Osteocyte (in vitro differentiated cells): Measurements from ENCODE around the gene LRIF1. TPM values are rescaled to one million over a fixed set of nuclear protein-coding genes. Genes with fewer than 3 reads are reported as not detected.

Source experiments
- DNase-seq: peaks from one replicate; pipeline ENCODE4 v3.0.0; 2021; ENCODE audit warnings: mixed read lengths; ENCODE audit not compliant: unreplicated experiment; ENCODE audit errors: extremely low spot score
- H3K27ac Mint-ChIP-seq: one replicate; pipeline ENCODE4 v1.8.0; 2021; ENCODE audit warnings: mild to moderate bottlenecking, mixed read lengths; ENCODE audit not compliant: unreplicated experiment
- H3K27me3 Mint-ChIP-seq: one replicate; pipeline ENCODE4 v1.8.0; 2021; ENCODE audit warnings: mixed read lengths; ENCODE audit not compliant: unreplicated experiment
- H3K36me3 Mint-ChIP-seq: one replicate; pipeline ENCODE4 v1.8.0; 2021; ENCODE audit warnings: mixed read lengths; ENCODE audit not compliant: unreplicated experiment
- H3K4me1 Mint-ChIP-seq: one replicate; pipeline ENCODE4 v1.8.0; 2021; ENCODE audit warnings: mixed read lengths; ENCODE audit not compliant: unreplicated experiment
- H3K4me3 Mint-ChIP-seq: one replicate; pipeline ENCODE4 v1.8.0; 2021; ENCODE audit warnings: mild to moderate bottlenecking, moderate library complexity, mixed read lengths; ENCODE audit not compliant: unreplicated experiment
- H3K9me3 Mint-ChIP-seq: one replicate; pipeline ENCODE4 v1.8.0; 2021; ENCODE audit warnings: mixed read lengths; ENCODE audit not compliant: unreplicated experiment
- total RNA-seq: library from RNA; stranded (reverse); gene quantifications from 2 replicates; pipeline ENCODE4 v1.2.1, GENCODE V29; 2021
- TF ChIP-seq, protein P1 (sequence below): fragments of 200-600 bp; sonication (generic); IDR thresholded peaks from 2 replicates; pipeline ENCODE4 v1.5.0; 2021; ENCODE audit warnings: antibody characterized with exemption, mild to moderate bottlenecking, moderate library complexity

Gene LRIF1
- total RNA-seq, 1 donor from 2014 or later, result 9.4 TPM

DNA sequence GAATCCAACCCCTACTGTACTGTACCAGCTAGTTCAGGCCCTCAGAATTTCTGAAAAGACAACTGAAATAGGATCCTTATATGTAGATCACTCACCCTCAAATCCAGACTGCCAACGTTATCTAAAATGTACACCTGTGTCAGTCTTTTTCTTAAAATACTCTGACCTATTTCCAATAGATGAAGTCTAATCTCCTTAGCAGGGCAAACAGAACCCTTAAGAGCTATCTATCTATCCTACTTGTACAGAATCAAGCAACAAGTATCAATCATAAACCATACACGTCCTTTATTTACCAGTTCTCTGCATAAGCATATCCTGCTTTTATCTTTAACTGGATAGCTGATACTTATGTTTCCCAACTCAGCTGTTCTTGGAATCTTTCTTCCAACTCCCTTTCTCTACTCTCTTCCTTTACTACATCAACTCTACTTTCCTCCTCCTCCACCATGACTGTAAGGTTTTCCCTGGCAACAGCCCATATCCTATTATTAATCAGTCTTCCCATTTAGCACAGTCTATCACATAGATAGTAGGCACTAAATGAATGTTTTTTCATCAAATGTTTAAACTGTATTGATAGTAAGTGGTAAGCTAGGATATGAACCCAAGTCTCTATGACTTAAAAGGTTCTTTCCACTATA lies 2.8 kb downstream of the LRIF1 start:
- TF ChIP-seq, protein P1, sequence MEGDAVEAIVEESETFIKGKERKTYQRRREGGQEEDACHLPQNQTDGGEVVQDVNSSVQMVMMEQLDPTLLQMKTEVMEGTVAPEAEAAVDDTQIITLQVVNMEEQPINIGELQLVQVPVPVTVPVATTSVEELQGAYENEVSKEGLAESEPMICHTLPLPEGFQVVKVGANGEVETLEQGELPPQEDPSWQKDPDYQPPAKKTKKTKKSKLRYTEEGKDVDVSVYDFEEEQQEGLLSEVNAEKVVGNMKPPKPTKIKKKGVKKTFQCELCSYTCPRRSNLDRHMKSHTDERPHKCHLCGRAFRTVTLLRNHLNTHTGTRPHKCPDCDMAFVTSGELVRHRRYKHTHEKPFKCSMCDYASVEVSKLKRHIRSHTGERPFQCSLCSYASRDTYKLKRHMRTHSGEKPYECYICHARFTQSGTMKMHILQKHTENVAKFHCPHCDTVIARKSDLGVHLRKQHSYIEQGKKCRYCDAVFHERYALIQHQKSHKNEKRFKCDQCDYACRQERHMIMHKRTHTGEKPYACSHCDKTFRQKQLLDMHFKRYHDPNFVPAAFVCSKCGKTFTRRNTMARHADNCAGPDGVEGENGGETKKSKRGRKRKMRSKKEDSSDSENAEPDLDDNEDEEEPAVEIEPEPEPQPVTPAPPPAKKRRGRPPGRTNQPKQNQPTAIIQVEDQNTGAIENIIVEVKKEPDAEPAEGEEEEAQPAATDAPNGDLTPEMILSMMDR, result no peak
- H3K4me1 Mint-ChIP-seq, result peaks cover 9% of the 10 kb centered on the region
- H3K9me3 Mint-ChIP-seq, result peaks cover 32% of the 10 kb centered on the region
- DNase-seq, result no peak
- peaks cover 2% of the 10 kb centered on the region for H3K36me3 Mint-ChIP-seq
- H3K27me3 Mint-ChIP-seq, result no peaks in the 10 kb centered on the region
- no peak overlapping the region for H3K4me3 Mint-ChIP-seq
- no peak overlapping the region for H3K27ac Mint-ChIP-seq

- no peak for DNase-seq
- H3K4me3 Mint-ChIP-seq, result no peak overlapping the region
- H3K36me3 Mint-ChIP-seq, result peaks cover 4% of the 10 kb centered on the region
- H3K27ac Mint-ChIP-seq, result no peak overlapping the region
- peaks cover 3% of the 10 kb centered on the region for H3K4me1 Mint-ChIP-seq
- H3K9me3 Mint-ChIP-seq, result peaks cover 15% of the 10 kb centered on the region
- no peaks in the 10 kb centered on the region for H3K27me3 Mint-ChIP-seq
- TF ChIP-seq, protein P1, result no peak
Observed at GRCh38 chr1:110957798-110958197, 5.9 kb downstream of the LRIF1 start.

DNA sequence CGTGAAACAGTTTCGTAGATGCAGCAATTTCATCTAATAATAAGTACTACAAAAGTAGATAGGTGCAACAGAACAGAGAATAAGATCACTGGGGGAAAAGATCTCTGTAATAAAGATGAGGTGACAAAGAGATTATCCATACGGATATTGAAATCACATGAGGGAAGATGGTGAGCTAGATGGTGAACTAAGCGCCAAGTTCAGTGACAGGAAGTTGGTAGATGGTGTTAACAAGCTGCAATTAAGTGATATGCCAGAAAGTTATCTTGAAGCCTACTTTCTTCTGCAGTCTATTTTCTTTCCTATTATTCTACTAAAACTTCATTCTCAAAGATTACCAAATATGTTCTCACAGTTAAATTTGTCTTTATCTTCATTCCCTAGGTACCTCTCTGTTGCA lies 7.1 kb downstream of the LRIF1 start:
- Mint-ChIP-seq H3K4me1 (peaks cover 3% of the 10 kb centered on the region), H3K4me3 (no peak overlapping the region), H3K27me3 (no peaks in the 10 kb centered on the region), H3K9me3 (peaks cover 15% of the 10 kb centered on the region), H3K36me3 (peaks cover 8% of the 10 kb centered on the region), H3K27ac (no peak overlapping the region)
- DNase-seq, result no peak
- TF ChIP-seq, protein P1, result no peak

- Mint-ChIP-seq H3K9me3 (peaks cover 3% of the 10 kb centered on the region), H3K27ac (no peak overlapping the region), H3K36me3 (peaks cover 31% of the 10 kb centered on the region), H3K27me3 (no peaks in the 10 kb centered on the region), H3K4me1 (no peaks in the 10 kb centered on the region), H3K4me3 (no peak overlapping the region)
- DNase-seq, result no peak
- TF ChIP-seq, protein P1, result no peak
Observed at GRCh38 chr1:110953031-110953430, 10.7 kb downstream of the LRIF1 start.

GRCh38 chr1:110952031-110952430 lies 11.7 kb downstream of the LRIF1 start:
- H3K36me3 Mint-ChIP-seq, result peaks cover 37% of the 10 kb centered on the region
- H3K4me1 Mint-ChIP-seq, result no peaks in the 10 kb centered on the region
- DNase-seq, result no peak
- no peaks in the 10 kb centered on the region for H3K27me3 Mint-ChIP-seq
- H3K4me3 Mint-ChIP-seq, result no peak overlapping the region
- H3K27ac Mint-ChIP-seq, result no peak overlapping the region
- TF ChIP-seq, protein P1, result no peak
- H3K9me3 Mint-ChIP-seq, result peaks cover 3% of the 10 kb centered on the region
